Effector CD8-positive, alpha-beta T cell (primary cell): ENCODE data around the gene GOSR1.
"Not testable (repeated sequence)": the region's sequence is repeated elsewhere in the genome, so short reads cannot be mapped to it uniquely, and the experiment has no call there.

ENCODE experiments used
- DNase-seq: peaks from one replicate; lab custom pipeline; 2025; lab: John Stamatoyannopoulos, UW

The GOSR1 gene

GRCh38 chr17:30505868-30506417, 28.7 kb downstream of the GOSR1 start:
- DNase-seq: no peak

GRCh38 chr17:30506481-30506880, 29.3 kb downstream of the GOSR1 start:
- DNase-seq: no peak

GRCh38 chr17:30513346-30513745, 36.1 kb downstream of the GOSR1 start:
- DNase-seq: no peak

- DNase-seq: no peak
These were observed 37.8 kb downstream of the GOSR1 start for GRCh38 chr17:30514895-30515596.

GRCh38 chr17:30517786-30518185, 40.6 kb downstream of the GOSR1 start:
- DNase-seq: no peak

- DNase-seq: no peak
These were observed 42.0 kb downstream of the GOSR1 start for GRCh38 chr17:30519166-30519565.

- DNase-seq: no peak
These were observed 42.5 kb downstream of the GOSR1 start for GRCh38 chr17:30519707-30520106.

GRCh38 chr17:30520436-30520835, 43.2 kb downstream of the GOSR1 start:
- no peak for DNase-seq

GRCh38 chr17:30520882-30521281, 43.7 kb downstream of the GOSR1 start:
- no peak for DNase-seq

- no peak for DNase-seq
These were observed 44.6 kb downstream of the GOSR1 start for GRCh38 chr17:30521766-30522165.

- DNase-seq: not testable (repeated sequence)
These were observed 46.0 kb downstream of the GOSR1 start for GRCh38 chr17:30523236-30523635.

- no peak for DNase-seq
These were observed 47.6 kb downstream of the GOSR1 start for GRCh38 chr17:30524847-30525246.

GRCh38 chr17:30526401-30526800, 49.2 kb downstream of the GOSR1 start:
- DNase-seq: no peak

- not testable (repeated sequence) for DNase-seq
These were observed 51.5 kb downstream of the GOSR1 start for GRCh38 chr17:30528701-30529100.

- no peak for DNase-seq
These were observed 53.3 kb downstream of the GOSR1 start for GRCh38 chr17:30530346-30531025.

GRCh38 chr17:30532871-30533270, 55.7 kb downstream of the GOSR1 start:
- DNase-seq: no peak

GRCh38 chr17:30534298-30534697, 57.1 kb downstream of the GOSR1 start:
- DNase-seq: no peak

- no peak for DNase-seq
These were observed 58.0 kb downstream of the GOSR1 start for GRCh38 chr17:30534938-30535921.

- not testable (repeated sequence) for DNase-seq
These were observed 59.6 kb downstream of the GOSR1 start for GRCh38 chr17:30536846-30537245.

GRCh38 chr17:30537667-30538066, 60.5 kb downstream of the GOSR1 start:
- not testable (repeated sequence) for DNase-seq

- no peak for DNase-seq
These were observed 64.6 kb downstream of the GOSR1 start for GRCh38 chr17:30541802-30542201.

GRCh38 chr17:30543456-30543855, 66.2 kb downstream of the GOSR1 start:
- no peak for DNase-seq
